Caco-2 (cell line): ENCODE data around the gene MPDZ. TPM values are rescaled to one million over a fixed set of nuclear protein-coding genes. Genes with fewer than 3 reads are reported as not detected.

Experiments
- BruUV-seq: library from RNA; stranded (reverse); fragments of 400-500 nt; replicated peaks from 2 replicates; lab custom pipeline; 2021; lab: Mats Ljungman, UMichigan
- CTCF ChIA-PET: fragments of 300-600 bp; sonication (Branson Sonifier 250); formaldehyde crosslinking; loops from one replicate; lab custom pipeline; 2022; ENCODE audit warnings: antibody characterized with exemption; lab: Charles Lee
- POLR2A ChIA-PET: fragments of 300-600 bp; sonication (Branson Sonifier 250); formaldehyde crosslinking; loops from one replicate; lab custom pipeline; 2022; ENCODE audit warnings: antibody characterized with exemption; lab: Charles Lee
- DNase-seq, 2 experiments: peaks; one replicate each; pipeline versions ENCODE4 v3.0.0 to v3.0.0-alpha.2; 2020 to 2022
- H3K27me3 ChIP-seq: replicated peaks from 2 replicates; pipeline ENCODE4 v1.6.0; 2011; ENCODE audit warnings: low read length; ENCODE audit not compliant: control insufficient read depth, insufficient read depth
- H3K36me3 ChIP-seq: 2 replicates; pipeline ENCODE4 v1.5.1; 2011; ENCODE audit warnings: low read length; ENCODE audit not compliant: control insufficient read depth, insufficient read depth
- H3K4me1 ChIP-seq: fragments of 250-450 bp; sonication (Bioruptor Pico); 2 replicates; pipeline ENCODE4 v1.5.1; 2020; ENCODE audit warnings: mild to moderate bottlenecking
- H3K4me3 ChIP-seq: 2 replicates; pipeline ENCODE4 v1.5.1; 2011; ENCODE audit warnings: low read depth, mild to moderate bottlenecking, control low read depth, low read length
- H3K9me3 ChIP-seq: fragments of 250-450 bp; sonication (Bioruptor Pico); 2 replicates; pipeline ENCODE4 v1.5.1; 2020; ENCODE audit warnings: mild to moderate bottlenecking, moderate library complexity
- H3K27ac Mint-ChIP-seq: one replicate; pipeline ENCODE4 v1.8.0; 2022; ENCODE audit warnings: mixed read lengths; ENCODE audit not compliant: unreplicated experiment
- H3K27me3 Mint-ChIP-seq: one replicate; pipeline ENCODE4 v1.8.0; 2022; ENCODE audit warnings: mixed read lengths; ENCODE audit not compliant: insufficient read depth, unreplicated experiment
- H3K36me3 Mint-ChIP-seq: one replicate; pipeline ENCODE4 v1.8.0; 2022; ENCODE audit warnings: mild to moderate bottlenecking, mixed read lengths; ENCODE audit not compliant: insufficient read depth, unreplicated experiment
- H3K4me1 Mint-ChIP-seq: one replicate; pipeline ENCODE4 v1.8.0; 2022; ENCODE audit warnings: low read depth, mixed read lengths; ENCODE audit not compliant: unreplicated experiment
- H3K4me3 Mint-ChIP-seq: one replicate; pipeline ENCODE4 v1.8.0; 2022; ENCODE audit warnings: mild to moderate bottlenecking, moderate library complexity, mixed read lengths; ENCODE audit not compliant: unreplicated experiment
- H3K9me3 Mint-ChIP-seq: one replicate; pipeline ENCODE4 v1.8.0; 2022; ENCODE audit warnings: mixed read lengths; ENCODE audit not compliant: unreplicated experiment
- CTCF ChIP-seq, 2 experiments: fragments of 200-600 bp in 1 of 2; IDR thresholded peaks; 1 replicate in 1 of 2; 2 replicates in 1 of 2; pipeline versions ENCODE4 v1.5.1 to v1.8.0; 2011 to 2022; ENCODE audit warnings: antibody characterized with exemption in 1 of 2, control low read depth in 1 of 2, inconsistent platforms in 1 of 2, low read depth in 1 of 2, low read length in 1 of 2, mild to moderate bottlenecking in 1 of 2, moderate library complexity in 1 of 2; ENCODE audit not compliant: insufficient read depth in 1 of 2, severe bottlenecking in 1 of 2, unreplicated experiment in 1 of 2
- intact Hi-C: fragments of 100-400 bp; cut with micrococcal nuclease; formaldehyde crosslinking; loops from one replicate; pipeline ENCODE4 v1.10.0; 2022; ENCODE audit not compliant: unreplicated experiment
- total RNA-seq: library from RNA; stranded (reverse); gene quantifications from 2 replicates; pipeline ENCODE4 v1.2.3, GENCODE V29; 2022

MPDZ gene
- total RNA-seq, 1 experiment from 2014 or later, result not detected

GRCh38 chr9:13274886-13275641 lies 4.4 kb downstream of the MPDZ start:
- Histone ChIP-seq H3K27me3 (no peaks in the 10 kb centered on the region), H3K4me1 (no peaks in the 10 kb centered on the region), H3K9me3 (no peaks in the 10 kb centered on the region), H3K4me3 (no peak overlapping the region), H3K36me3 (no peaks in the 10 kb centered on the region)
- H3K36me3 Mint-ChIP-seq, result no peaks in the 10 kb centered on the region
- ChIA-PET POLR2A (no interaction called here), CTCF (no interaction called here)
- no peak overlapping the region for H3K27ac Mint-ChIP-seq
- intact Hi-C loops, result no loop called here
- no peaks in the 10 kb centered on the region for H3K4me1 Mint-ChIP-seq
- no peaks in the 10 kb centered on the region for H3K9me3 Mint-ChIP-seq
- DNase-seq, result no peak
- H3K27me3 Mint-ChIP-seq, result no peaks in the 10 kb centered on the region
- no peak for TF ChIP-seq CTCF (IDR thresholded peaks at IDR 0.05; ENCODE audit: insufficient read depth in 1 of 2, low read depth in 1 of 2, low read length in 1 of 2, severe bottlenecking in 1 of 2, unreplicated experiment in 1 of 2)
- BruUV-seq, result no TSS peak
- no peak overlapping the region for H3K4me3 Mint-ChIP-seq

GRCh38 chr9:13270734-13271133 lies 8.8 kb downstream of the MPDZ start:
- no peaks in the 10 kb centered on the region for H3K9me3 ChIP-seq
- no peaks in the 10 kb centered on the region for H3K27me3 Mint-ChIP-seq
- no peak for DNase-seq
- H3K4me3 ChIP-seq, result no peak overlapping the region
- ChIA-PET CTCF (no interaction called here), POLR2A (no interaction called here)
- TF ChIP-seq CTCF (IDR thresholded peaks at IDR 0.05; ENCODE audit: insufficient read depth in 1 of 2, low read depth in 1 of 2, low read length in 1 of 2, severe bottlenecking in 1 of 2, unreplicated experiment in 1 of 2), result no peak
- intact Hi-C loops, result no loop called here
- no peaks in the 10 kb centered on the region for H3K4me1 Mint-ChIP-seq
- BruUV-seq, result no TSS peak
- no peaks in the 10 kb centered on the region for H3K36me3 Mint-ChIP-seq
- H3K27me3 ChIP-seq, result no peaks in the 10 kb centered on the region
- H3K4me1 ChIP-seq, result no peaks in the 10 kb centered on the region
- no peak overlapping the region for H3K4me3 Mint-ChIP-seq
- no peak overlapping the region for H3K27ac Mint-ChIP-seq
- H3K9me3 Mint-ChIP-seq, result no peaks in the 10 kb centered on the region
- no peaks in the 10 kb centered on the region for H3K36me3 ChIP-seq

- Mint-ChIP-seq H3K4me3 (no peak overlapping the region), H3K36me3 (no peaks in the 10 kb centered on the region), H3K27me3 (no peaks in the 10 kb centered on the region), H3K27ac (no peak overlapping the region), H3K9me3 (no peaks in the 10 kb centered on the region), H3K4me1 (no peaks in the 10 kb centered on the region)
- no TSS peak for BruUV-seq
- intact Hi-C loops, result no loop called here
- no peaks in the 10 kb centered on the region for H3K27me3 ChIP-seq
- no peaks in the 10 kb centered on the region for H3K36me3 ChIP-seq
- no peaks in the 10 kb centered on the region for H3K4me1 ChIP-seq
- no peak for TF ChIP-seq CTCF (IDR thresholded peaks at IDR 0.05; ENCODE audit: insufficient read depth in 1 of 2, low read depth in 1 of 2, low read length in 1 of 2, severe bottlenecking in 1 of 2, unreplicated experiment in 1 of 2)
- no peaks in the 10 kb centered on the region for H3K9me3 ChIP-seq
- no peak overlapping the region for H3K4me3 ChIP-seq
- no peak for DNase-seq
- POLR2A ChIA-PET, result no interaction called here
- CTCF ChIA-PET, result no interaction called here
Measured at GRCh38 chr9:13269589-13270452, 9.7 kb downstream of the MPDZ start.
